NCI-H2029 (cell line): ENCODE results near the gene EPC2.
"Not testable (repeated sequence)": the region's sequence is repeated elsewhere in the genome, so short reads cannot be mapped to it uniquely, and the experiment has no call there.

ENCODE experiments used
- DNase-seq: peaks from one replicate; lab custom pipeline; 2025; lab: John Stamatoyannopoulos, UW

EPC2 gene

DNA sequence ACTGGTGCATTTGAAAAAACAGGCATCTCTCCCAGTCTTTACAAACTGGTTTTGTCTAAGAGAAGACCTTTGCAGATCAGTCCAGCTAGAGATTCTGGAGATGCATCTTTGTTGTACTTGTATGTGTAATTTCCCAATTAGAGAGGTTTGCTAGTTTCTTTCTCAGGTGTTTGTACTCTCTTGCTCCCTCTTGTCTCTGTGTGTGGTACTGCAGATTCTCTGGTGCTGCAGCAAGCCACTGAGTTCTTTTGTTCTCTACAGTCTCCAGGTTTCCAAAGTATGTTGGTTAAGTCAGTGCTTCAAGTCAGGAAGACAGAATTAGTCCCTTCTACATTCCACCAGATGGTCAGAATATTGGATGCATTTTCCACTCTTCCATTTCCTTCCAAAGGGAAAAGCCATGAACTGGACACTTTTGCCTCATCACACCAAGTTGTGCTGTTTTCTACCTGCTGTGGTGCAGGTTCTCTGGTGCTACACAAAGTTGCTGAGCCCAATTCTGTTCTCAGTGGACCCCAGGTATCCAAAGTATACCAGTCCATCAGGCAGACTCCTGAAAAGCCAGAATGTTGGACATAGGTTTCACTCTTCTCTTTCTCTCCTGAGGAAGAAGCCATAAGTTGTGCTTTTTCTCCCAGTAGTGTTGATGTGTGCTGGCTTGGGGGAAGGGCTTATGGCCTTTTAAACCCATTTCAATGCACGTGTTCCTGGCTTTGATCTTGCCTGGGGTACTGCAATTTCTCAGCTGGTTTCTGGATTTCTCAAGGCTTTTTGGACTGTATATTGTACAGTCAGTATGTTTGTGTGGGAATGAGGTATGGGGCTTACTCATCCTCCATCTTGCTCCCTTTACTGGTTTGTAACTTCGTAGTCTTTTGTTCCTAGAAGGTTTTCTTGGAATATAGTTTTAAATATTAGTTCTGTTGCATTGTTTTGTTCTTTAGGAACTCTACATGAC, 29.8 kb downstream of the EPC2 start:
- no peak for DNase-seq

GRCh38 chr2:148675708-148676107, 31.2 kb downstream of the EPC2 start:
- no peak for DNase-seq

DNA sequence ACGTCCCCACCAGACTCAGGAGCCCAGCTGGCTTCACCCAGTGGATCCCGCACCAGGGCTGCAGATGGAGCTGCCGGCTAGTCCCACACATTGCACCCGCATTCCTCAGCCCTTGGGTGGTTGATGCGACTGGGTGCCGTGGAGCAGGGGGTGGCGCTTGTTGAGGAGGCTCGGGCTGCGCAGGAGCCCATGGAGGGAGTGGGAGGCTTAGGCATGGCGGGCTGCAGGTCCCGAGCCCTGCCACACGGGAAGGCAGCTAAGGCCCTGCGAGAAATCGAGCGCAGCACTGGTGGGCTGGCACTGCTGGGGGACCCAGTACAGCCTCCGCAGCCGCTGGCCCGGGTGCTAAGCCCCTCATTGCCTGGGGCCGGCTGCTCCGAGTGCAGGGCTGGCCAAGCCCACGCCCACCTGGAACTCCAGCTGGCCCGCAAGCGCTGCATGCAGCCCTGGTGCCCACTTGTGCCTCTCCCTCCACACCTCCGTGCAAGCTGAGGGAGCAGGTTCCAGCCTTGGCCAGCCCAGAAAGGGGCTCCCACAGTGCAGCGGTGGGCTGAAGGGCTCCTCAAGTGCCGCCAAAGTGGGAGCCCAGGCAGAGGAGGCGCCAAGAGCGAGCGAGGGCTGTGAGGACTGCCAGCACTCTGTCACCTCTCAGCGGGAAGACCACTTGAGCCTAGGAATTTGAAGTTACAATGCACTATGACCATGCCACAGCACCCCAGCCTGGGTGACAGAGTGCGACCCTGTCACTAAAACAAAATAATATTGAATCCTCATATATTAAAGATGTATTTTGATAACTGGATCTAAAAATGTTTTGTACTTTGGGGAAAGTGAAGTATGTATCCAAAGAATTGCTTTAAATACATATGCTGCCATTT, 34.0 kb downstream of the EPC2 start:
- not testable (repeated sequence) for DNase-seq

DNA sequence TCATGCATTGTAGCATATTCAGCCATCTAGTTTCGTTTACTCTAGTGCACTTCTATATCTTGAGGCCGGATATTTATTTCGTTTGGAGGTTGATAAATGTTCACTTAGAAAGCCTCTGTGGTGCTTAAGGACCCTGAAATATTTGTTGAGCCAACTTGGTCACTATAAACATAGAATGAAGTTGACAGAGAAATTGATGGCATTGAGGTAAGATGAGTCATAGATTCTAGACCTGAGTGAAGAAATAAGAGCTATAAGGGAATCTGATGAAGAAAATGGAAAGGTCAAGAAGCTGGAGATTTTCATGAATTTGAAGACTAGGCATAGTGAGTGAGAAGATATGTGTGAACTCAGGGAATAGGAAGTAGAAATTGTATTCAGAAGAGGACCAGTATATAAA, 35.9 kb downstream of the EPC2 start:
- no peak for DNase-seq

DNA sequence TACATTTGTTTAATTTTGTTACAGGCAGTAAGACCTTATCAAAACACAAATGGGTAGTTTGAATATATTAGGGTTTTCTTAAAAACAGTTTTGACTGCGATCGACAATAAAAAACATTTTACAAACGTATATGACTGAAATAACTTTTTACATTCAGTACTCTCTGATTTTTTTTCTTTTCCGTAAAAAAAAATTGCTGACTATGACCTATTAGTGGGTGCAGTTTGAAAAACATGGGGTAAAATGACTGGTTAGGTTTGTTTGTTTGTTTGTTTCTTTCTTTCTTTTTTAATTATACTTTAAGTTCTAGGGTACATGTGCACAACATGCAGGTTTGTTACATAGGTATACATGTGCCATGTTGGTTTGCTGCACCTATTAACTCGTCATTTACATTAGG, 36.9 kb downstream of the EPC2 start:
- DNase-seq, result no peak

DNA sequence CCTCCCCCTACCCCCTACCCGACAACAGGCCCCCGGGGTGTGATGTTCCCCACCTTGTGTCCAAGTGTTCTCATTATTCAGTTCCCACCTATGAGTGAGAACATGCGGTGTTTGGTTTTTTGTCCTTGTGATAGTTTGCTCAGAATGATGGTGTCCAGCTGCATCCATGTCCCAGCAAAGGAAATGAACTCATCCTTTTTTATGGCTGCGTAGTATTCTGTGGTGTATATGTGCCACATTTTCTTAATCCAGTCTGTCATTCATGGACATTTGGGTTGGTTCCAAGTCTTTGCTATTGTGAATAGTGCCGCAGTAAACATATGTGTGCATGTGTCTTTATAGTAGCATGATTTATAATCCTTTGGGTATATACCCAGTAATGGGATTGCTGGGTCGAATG, 37.3 kb downstream of the EPC2 start:
- not testable (repeated sequence) for DNase-seq

GRCh38 chr2:148684507-148684906, 40.0 kb downstream of the EPC2 start:
- no peak for DNase-seq

DNA sequence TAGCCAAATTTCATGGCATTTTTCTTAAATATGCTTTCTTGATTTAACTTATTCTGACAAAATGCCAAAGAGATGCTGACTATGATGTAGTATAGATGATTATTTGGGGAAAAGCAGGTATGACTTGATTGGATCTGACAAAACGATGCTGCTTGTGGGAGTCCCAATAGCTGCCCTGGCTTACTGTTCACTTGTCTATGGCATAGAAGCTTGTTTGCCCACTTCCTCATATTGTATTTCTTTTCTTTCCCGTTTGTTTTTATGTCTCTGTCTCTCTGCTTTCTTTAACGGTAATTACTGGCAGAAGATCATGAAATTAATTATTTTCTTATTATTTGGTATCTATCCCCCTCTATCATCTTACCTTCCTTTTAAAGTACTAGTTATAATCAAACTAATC, 43.0 kb downstream of the EPC2 start:
- DNase-seq, result no peak

- not testable (repeated sequence) for DNase-seq
Measured at GRCh38 chr2:148688011-148688410, 43.5 kb downstream of the EPC2 start.

GRCh38 chr2:148696985-148697384, 52.4 kb downstream of the EPC2 start:
- no peak for DNase-seq

GRCh38 chr2:148699830-148700229, 55.3 kb downstream of the EPC2 start:
- DNase-seq, result no peak

- no peak for DNase-seq
Measured at GRCh38 chr2:148701039-148701438, 56.5 kb downstream of the EPC2 start.

GRCh38 chr2:148701877-148702276, 57.3 kb downstream of the EPC2 start:
- DNase-seq, result no peak

DNA sequence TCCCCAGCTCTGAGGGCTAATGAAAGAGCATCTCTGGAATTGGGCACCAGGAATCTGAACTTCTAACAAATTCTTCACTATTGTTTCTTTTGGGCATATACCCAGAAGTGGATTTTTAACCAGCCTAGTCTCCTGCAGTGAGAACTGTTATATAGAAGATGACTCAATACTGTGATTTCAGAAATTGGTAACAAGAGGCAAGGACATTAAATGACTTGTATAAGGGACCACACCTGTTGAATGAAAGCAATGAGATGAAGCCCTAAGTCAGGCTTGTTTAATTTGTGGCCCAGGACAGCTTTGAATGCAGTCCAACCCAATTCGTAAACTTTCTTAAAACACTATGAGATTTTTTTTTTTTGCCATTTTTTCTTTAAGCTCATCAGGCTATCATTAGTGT, 57.9 kb downstream of the EPC2 start:
- DNase-seq, result no peak

GRCh38 chr2:148704247-148704646, 59.7 kb downstream of the EPC2 start:
- DNase-seq, result no peak

DNA sequence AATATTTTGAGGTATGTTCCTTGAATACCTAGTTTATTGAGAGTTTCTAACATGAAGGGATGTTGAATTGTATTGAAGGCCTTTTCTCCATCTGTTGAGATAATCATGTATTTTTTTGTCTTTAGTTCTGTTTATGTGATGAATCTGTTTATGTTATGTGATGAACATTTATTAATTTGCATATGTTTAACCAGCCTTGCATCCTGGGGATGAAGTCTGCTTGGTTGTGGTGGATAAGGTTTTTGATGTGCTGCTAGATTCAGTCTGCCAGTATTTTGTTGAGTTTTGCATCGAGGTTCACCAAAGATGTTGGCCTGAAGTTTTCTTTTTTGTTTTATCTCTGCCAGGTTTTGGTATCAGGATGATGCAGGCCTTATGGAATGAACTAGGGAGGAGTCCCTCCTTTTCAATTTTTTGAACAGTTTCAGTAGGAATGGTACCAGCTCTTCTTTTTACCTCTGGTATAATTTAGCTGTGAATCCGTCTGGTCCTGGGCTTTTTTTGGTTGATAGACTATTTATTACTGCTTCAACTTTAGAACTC, 71.9 kb downstream of the EPC2 start:
- DNase-seq, result no peak

DNA sequence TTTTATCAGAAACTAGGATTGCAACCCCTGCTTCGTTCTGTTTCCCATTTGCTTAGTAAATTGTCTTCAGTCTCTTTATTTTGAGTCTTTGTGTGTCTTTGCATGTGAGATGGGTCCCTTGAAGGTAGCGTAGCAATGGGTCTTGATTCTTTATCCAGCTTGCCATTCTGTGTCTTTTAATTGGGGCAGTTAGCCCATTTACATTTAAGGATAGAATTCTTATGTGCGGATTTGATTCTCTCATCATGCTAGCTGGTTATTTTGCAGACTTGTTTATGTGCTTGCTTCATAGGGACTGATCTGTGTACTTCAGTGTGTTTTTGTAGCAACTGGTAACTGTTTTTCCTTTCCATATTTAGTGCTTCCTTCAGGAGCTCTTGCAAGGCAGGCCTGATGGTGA, 73.5 kb downstream of the EPC2 start:
- DNase-seq, result no peak

- DNase-seq, result no peak
Measured at GRCh38 chr2:148719195-148719749, 74.7 kb downstream of the EPC2 start.

DNA sequence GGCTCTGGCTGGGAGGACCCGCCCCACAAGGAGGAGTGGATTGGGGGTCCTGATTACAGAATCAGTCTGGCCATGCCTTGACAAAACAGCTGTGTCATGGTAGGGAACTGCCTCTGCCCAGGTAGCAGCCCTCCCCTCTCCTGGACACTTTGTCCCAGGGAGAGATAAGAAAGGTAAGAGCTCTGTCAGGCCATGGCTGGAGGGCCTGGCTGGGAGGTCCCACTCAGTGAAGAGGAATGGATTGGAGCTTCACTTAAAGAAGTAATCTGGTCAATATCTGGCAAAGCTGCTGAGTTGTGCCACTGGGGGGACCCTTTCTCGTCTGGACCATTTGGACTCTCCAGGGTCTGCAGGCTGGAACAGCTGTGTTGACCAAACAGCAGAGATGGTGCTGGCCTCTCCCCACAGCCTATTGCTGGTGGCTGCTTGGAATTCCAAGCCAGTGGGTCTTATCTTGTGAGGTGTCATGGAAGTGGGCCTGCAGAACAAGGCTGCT, 75.4 kb downstream of the EPC2 start:
- no peak for DNase-seq

DNA sequence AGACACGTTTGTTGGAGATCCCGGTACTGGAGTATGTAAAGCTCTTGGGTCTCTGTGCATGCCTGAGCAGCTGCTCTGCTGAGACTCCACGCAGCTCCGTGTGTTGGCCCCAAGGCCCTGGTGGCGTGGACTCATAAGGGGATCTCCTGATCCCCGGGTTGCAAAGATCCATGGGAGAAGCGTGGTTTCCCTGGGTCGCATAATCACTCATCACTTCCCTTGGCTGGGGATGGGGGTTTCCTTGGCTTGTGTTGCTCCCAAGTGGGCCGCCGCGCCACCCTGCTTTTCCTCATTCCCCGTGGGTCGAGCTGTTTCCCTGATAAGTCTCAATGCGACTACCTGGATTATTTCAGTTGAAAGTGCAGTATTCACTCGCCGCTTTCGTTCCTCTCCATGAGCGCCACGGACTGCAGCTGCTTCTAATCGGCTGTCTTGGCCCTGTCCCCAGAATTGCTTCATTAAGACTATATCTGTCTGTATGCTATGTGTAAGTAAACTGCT, 76.0 kb downstream of the EPC2 start:
- DNase-seq, result peak; percentile 37

DNA sequence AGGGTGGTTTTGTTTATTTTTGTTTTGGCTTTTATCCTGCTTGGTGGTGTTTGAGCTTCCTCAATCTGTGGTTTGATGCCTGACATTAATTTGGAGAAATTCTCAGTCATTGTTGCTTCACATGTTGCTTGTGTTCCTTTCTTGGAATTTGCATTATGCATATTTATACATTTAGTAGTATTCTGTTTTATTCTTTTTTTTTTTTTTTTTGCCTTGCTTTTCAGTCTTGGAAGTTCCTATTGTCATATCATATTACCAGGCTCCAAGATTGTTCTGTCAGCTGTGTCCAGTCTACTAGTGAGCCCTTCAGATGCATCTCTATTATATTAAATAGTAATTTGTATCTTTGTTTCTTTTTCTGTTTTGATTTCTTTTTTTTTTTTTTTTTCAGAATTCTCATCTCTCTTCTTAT, 77.0 kb downstream of the EPC2 start:
- no peak for DNase-seq
